HL-60 (cell line): Measurements from ENCODE around the gene ESR2.

Experiments
- DNase-seq, 2 experiments: peaks; one replicate each; pipeline ENCODE4 v3.0.0-alpha.2; 2010 to 2020; ENCODE audit warnings: low read depth in 1 of 2, low spot score in 1 of 2
- H3K27ac ChIP-seq: fragments of 250-450 bp; sonication (Bioruptor Pico); replicated peaks from 2 replicates; pipeline ENCODE4 v1.5.1; 2020; ENCODE audit warnings: mild to moderate bottlenecking, moderate library complexity
- H3K27me3 ChIP-seq: fragments of 250-450 bp; sonication (Bioruptor Pico); 2 replicates; pipeline ENCODE4 v1.5.1; 2021; ENCODE audit warnings: mild to moderate bottlenecking, moderate library complexity; ENCODE audit not compliant: insufficient read depth, poor library complexity, severe bottlenecking
- H3K4me3 ChIP-seq: replicated peaks from 2 replicates; pipeline ENCODE4 v1.5.1; 2011; ENCODE audit warnings: mild to moderate bottlenecking, control low read depth, low read length; ENCODE audit not compliant: insufficient read depth
- GABPA ChIP-seq: IDR thresholded peaks from 2 replicates; pipeline ENCODE4 v1.6.1; 2012; ENCODE audit warnings: low read depth
- POLR2AphosphoS5 ChIP-seq: IDR thresholded peaks from 2 replicates; pipeline ENCODE4 v1.6.1; 2012; ENCODE audit warnings: low read depth
- REST ChIP-seq: IDR thresholded peaks from 2 replicates; pipeline ENCODE4 v1.6.1; 2012; ENCODE audit warnings: low read depth; ENCODE audit not compliant: insufficient replicate concordance
- SPI1 ChIP-seq: IDR thresholded peaks from 2 replicates; pipeline ENCODE4 v1.6.1; 2012; ENCODE audit warnings: low read depth, mild to moderate bottlenecking, borderline replicate concordance
- TF ChIP-seq, protein P1 (sequence below): IDR thresholded peaks from one replicate; pipeline ENCODE4 v1.5.1; 2011; ENCODE audit warnings: low read length, control low read depth, inconsistent platforms; ENCODE audit not compliant: insufficient read depth

The ESR2 gene

GRCh38 chr14:64217308-64217707, 76.9 kb downstream of the ESR2 start:
- Histone ChIP-seq H3K27ac (no peak overlapping the region), H3K27me3 (no peaks in the 10 kb centered on the region), H3K4me3 (no peak overlapping the region)
- TF ChIP-seq, protein P1, sequence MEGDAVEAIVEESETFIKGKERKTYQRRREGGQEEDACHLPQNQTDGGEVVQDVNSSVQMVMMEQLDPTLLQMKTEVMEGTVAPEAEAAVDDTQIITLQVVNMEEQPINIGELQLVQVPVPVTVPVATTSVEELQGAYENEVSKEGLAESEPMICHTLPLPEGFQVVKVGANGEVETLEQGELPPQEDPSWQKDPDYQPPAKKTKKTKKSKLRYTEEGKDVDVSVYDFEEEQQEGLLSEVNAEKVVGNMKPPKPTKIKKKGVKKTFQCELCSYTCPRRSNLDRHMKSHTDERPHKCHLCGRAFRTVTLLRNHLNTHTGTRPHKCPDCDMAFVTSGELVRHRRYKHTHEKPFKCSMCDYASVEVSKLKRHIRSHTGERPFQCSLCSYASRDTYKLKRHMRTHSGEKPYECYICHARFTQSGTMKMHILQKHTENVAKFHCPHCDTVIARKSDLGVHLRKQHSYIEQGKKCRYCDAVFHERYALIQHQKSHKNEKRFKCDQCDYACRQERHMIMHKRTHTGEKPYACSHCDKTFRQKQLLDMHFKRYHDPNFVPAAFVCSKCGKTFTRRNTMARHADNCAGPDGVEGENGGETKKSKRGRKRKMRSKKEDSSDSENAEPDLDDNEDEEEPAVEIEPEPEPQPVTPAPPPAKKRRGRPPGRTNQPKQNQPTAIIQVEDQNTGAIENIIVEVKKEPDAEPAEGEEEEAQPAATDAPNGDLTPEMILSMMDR = no peak
- TF ChIP-seq POLR2AphosphoS5 = no peak
- no peak for TF ChIP-seq REST
- TF ChIP-seq GABPA = no peak
- no peak for TF ChIP-seq SPI1
- no peak for DNase-seq

DNA sequence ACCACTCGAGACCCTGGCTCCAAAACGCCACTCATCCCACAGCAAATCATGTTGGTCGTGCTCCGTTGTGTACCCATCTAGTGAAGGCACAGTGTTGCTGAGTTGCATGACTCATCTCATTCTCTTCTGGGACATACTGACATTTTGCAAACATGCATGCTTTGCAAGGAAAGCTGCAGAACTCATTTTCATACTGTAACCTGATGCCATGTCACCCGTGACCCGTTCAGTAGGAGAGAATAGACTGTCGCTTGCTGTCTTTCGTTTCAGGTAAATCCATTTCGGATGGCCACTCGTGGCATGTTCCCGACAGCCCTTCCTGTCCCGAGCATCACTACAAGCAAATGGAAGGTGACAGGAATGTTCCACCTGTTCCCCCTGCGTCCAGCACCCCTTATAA, 78.2 kb downstream of the ESR2 start:
- Histone ChIP-seq H3K27me3 (no peaks in the 10 kb centered on the region), H3K27ac (no peak overlapping the region), H3K4me3 (no peak overlapping the region)
- no peak for DNase-seq
- no peak for TF ChIP-seq GABPA

- Histone ChIP-seq H3K27me3 (peaks cover 2% of the 10 kb centered on the region), H3K4me3 (no peak overlapping the region), H3K27ac (no peak overlapping the region)
- TF ChIP-seq REST (no peak), GABPA (no peak), SPI1 (no peak), POLR2AphosphoS5 (no peak)
- DNase-seq = no peak
Observed at GRCh38 chr14:64215274-64215673, 78.9 kb downstream of the ESR2 start.

- no peak overlapping the region for H3K27ac ChIP-seq
Observed at GRCh38 chr14:64213853-64214570, 80.2 kb downstream of the ESR2 start.

More at GRCh38 chr14:64213853-64214570, 80.2 kb downstream of the ESR2 start:
- H3K4me3 ChIP-seq = no peak overlapping the region
- no peak for DNase-seq
- peaks cover 2% of the 10 kb centered on the region for H3K27me3 ChIP-seq
- TF ChIP-seq POLR2AphosphoS5 = no peak
- TF ChIP-seq SPI1 = no peak
- no peak for TF ChIP-seq REST
- TF ChIP-seq, protein P1 = no peak
